Activated CD8-positive, alpha-beta memory T cell treated with anti-CD3 and anti-CD28 coated beads, Interleukin-2, amount 50 U/mL, for 1 hour (primary cell): ENCODE results near the gene UMAD1.

ENCODE experiments used
- DNase-seq: peaks from one replicate; pipeline ENCODE4 v3.0.0-alpha.2; 2020; ENCODE audit errors: extremely low read depth

The UMAD1 gene

DNA sequence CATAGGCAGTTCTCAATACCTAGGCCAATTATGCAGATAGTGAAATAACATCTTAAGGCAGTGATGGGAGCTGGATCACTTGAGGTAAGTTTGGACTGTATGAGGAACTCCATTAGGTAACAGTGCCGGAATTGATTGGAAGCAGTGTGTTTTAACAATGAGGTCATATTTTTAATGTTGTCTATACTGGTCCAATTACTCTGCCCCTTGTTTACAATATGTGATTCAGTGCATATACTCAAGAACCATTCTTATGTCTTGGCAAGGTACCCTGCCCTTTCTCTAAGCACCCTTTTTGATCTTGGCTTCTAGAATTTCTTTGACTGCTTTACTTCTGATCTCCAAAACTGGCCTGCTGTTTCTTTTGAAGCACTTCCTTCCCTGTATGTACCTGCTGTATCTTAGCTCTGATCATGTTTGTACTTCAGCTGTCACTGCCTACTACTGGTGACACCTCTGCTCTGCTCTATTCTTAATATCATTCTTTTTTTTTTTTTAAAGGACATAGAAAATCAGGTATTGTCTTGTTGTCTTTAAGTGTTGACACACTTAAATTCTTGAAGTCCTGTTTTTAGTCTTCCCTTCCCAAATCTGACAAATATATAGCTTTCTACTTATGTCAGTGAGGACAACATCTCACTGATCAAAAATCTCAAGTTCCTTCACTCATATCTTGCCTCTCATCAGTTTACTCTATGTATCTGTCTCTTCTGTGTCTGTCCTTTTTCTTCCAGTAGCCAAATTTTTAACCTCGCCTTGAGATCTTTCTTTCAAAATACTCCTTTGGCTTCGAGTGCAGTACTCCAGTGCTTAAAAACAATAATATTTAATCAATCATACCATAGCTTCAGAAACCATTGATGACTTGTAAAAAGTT is 124.2 kb downstream of the UMAD1 start:
- DNase-seq, result no peak

DNA sequence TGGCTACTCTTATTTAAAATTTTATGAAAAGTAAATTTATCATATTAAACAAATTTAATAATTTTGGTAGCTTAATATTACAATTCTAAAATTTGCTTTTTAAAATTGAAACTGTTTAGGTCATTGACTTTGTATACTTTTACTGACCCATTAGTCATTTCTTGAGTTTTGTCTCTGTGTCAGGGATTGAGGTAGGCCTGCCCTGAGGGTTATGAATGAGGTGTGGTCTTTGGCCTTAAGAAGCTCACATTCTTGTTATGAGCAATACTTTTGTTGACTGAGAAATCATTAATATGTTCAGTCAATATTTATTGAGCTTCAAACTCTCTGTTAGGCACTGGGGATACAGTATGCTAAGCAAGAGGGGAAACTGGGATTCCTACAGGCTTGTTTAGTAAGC is 124.9 kb downstream of the UMAD1 start:
- DNase-seq, result no peak

DNA sequence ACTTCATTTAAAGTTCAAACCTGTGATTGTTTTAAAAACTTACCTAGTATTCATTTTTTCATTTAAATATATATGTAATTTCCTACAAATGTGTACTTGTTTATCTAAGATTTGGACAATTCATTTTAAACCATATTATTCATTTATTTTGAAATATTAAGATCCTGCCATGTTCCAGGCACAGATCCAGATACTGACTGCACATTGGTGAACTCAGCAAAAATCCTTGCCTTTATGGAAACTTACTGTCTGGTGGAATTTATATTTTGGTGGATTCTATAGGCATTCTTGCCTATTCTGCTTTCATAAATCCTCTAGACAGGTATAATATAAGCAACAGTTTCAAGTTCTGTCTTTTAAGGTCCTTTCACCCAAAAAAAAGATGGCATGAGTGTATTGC is 126.1 kb downstream of the UMAD1 start:
- DNase-seq, result no peak

DNA sequence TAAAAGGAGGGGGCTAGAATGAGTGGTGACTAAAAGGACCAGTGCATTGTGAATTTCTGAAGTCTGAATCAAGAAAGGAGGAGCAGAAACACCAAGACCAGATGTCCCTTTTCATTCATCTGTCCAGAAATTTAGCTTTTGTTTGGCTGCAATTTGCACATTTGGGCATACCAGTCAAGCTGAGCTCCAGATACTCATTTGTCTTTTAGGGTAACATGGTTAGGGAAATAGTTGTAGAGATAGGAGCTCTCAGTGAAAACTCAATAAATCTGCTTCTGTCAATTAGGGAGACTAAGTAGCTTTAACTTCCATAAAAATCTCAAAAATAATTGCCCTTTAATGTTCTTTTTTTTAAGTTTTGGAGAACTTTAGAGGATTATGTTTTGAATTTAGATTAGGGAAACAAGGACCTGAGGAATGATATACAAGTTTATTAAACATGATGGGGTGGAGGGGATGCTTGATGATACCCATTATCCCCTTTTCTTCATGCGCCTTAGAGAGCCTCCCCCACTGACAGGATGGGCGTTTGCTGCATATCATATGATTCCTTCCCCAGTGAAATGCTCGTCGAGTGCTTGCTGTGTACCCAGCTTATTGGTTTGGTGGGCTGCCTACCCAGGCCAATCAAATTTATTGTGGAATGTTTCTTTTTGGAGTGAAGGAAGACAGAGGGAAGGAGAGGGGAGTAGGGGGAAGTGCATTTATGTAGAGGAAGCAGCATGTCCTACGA is 128.6 kb downstream of the UMAD1 start:
- no peak for DNase-seq

DNA sequence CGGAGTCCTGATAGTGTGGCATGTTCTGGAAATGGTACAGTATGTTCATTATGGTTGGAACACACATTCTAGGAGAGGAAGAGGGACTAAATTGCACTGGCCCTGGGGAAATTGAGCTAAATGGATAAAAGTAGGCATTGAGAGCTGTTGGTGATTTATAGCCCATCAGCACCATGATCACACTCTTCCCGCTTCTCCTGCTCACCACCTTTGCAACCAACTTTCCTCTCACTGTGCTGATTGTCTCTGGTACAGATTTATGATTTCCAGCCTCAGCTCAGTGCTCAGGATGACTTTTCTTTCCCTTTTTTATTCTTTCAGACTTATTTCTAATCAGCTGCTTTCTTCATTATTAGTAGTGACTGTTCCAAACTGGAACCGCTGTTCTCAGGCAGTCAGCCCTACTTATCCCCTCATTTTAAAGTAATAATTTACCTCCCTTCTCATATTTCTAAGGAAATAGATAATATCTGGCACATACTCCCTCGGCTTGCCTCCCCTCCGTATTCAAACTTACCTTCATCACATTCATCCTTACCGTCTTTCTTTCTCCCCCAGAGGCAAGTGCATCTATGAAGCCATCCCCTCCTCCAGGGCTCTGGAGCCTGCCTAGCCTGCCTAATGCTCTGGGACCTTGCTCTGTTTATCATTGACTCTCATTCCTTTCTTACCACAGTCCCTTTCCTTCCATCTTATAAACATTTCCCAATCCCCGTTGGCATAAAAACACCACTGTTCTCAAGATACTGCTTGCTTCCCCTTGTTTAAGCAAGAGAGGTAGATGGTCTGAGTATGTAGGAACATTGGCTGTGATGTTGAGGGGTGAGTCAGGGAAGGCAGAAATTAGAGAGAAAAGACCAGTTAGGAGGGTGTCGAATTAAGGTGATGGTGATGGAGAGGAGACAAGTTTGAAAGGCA is 129.4 kb downstream of the UMAD1 start:
- no peak for DNase-seq

DNA sequence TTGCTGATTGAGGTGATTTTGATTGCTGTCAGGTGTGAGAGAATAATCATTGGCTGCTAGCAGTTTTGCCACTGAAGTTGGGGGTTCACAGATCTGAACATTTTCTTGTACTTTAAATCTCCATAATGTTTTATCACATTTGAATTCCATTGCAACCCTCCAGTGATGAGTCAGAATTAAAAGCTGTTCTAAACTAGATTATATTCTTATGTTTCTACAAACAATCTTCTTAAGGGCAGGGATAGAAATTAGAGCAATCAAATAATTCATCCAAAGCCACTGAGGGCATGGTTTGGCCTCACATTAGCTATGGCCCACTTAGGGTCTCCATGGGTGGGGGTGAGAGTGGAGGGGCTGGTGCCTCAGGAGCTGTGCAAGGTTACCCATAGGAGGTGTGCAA is 130.9 kb downstream of the UMAD1 start:
- DNase-seq, result no peak

DNA sequence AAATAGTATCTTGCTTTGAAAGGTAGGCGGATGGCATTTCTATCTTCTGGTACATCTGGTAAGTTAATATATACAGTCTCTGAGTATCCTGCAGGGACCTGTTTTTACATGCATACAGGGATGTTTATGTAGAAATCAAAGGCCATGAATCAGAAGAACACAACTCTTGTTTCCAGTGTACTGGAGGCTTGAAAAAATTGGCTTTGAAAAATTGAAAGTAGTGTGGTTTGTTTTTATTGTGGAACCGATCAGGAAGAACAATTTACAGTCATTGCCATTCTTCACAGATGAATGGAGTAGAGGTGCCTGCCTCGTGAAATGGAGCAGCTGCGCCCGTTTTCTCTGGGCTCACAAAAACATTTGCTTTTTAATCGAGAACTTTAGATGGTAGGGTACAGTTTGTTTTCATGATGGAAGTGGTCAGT is 131.9 kb downstream of the UMAD1 start:
- no peak for DNase-seq

DNA sequence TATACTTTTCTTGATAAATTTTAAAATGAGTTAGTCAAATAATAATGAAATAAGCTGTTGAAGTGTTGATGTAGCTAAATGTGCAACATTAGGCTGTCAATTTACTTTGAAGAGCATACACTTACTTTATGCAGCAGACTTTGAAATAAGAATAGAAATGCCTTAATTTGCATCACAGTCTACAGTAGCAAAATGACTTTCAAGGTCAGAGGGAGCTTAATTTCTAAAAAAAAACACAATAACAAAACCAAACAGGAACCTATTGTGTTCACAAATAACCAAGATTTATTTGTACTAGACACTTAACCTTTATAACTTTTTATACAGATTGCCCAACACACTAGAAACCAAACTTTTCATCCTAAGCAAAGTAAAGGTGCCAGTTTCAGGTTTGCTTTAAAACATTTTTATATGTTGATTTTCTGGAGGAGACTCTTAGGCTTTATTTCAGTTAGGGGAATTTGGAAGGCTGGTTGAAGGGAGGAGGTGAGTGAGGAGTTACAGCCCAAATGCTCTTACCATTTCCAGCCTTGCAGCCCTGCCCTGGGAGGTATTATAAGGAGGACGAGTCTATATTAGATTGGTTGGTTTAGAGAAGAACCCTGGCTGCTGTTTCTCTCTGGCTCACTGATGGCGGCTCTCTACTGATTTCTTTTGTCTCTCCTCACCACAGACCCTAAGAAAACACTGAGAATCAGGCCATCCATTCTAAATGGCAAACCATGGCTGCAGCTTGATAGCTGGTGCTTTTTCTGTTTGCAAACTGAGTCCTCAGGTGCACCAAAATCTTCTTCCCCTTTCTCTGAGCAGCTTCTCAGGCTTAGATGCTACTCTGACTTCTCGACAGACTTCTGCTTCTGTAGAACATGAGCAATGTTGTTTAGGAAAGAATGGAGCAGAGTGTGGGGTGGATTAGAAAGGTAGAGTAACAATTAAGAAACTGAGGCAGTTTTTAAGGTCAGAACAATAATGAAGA is 133.1 kb downstream of the UMAD1 start:
- no peak for DNase-seq

DNA sequence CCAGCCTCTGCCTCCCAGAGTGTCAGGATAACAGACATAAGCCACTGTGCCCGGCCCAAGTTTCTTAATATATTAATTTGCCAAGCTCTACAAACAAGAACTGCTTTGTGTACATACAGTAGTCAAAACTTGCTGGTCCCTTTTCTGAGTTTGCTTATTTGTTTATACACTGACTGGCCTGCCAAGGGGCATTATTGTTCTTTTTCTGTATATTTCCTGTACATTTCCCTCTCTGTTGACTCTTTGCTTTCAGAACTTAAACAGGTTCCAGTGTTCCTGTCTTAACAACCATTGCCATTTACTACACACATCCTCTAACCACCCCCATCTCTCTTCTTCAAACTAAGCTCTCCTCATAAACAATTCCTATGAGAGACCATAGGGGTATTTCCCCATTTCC is 139.3 kb downstream of the UMAD1 start:
- DNase-seq, result no peak

DNA sequence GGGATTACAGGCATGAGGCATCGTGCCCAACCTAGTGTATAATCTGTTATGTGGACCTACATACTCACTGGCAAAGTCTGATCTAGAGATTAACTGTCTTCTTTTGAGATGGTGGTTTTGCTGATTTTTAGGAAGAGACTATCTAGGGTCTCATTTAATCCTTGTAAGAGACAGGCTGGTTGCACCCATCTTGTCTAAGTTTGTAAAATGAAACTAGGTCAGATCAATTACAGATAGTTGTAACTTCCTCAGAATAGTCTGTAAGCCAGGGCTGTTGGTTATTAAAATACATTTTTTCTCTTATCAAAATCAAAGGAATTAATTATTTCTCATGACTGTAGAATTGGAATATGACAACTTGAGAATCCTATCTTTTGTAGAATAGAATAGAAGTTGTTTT is 142.4 kb downstream of the UMAD1 start:
- no peak for DNase-seq

DNA sequence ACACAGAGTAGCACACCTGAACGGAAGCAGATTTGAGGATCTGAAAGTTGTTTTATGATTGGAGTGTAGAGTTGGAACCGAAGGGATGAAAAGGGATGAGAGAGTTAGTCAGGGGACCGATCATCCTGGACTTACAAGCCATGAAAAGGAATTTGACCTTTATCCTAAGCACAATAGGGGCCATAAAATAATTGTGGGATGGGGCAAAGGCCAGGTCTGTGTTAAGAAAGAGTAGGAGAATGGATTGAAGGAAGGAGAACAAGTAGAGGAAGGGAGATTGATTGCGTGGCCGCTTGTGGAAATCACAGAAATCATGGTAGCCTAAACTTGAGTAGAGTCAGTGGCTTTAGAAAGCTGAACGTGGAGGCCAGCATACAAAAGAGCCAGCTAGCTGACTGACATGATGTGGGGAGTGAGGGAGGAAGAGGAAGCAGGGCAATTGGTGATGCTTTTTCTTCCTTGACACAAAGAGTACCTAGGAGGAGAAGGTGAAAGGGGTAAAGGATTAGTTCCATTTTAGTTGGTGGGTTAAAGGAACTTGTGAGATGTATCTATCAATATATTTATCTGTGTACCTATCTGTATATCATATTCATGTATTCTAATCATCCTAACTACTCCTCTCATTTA is 144.9 kb downstream of the UMAD1 start:
- DNase-seq, result no peak

DNA sequence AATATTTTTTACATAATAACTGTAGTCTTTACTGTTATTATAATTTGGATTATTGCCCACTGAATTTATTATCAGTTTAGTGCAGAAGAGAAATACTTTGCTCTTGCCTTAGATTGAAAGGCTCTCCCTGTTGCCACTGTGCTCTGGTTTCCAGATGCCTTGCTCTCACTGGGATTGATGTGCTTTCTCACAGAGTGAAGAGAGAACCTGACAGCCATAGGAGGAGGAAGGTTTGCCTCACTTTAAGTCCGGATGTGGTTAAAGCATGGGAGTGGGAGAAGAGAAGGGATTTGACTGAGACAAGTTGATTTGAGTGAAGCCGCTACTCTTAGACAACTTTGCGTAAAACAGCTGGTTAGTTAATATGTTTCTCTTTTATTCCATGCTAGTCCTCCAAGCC is 146.0 kb downstream of the UMAD1 start:
- DNase-seq, result no peak

DNA sequence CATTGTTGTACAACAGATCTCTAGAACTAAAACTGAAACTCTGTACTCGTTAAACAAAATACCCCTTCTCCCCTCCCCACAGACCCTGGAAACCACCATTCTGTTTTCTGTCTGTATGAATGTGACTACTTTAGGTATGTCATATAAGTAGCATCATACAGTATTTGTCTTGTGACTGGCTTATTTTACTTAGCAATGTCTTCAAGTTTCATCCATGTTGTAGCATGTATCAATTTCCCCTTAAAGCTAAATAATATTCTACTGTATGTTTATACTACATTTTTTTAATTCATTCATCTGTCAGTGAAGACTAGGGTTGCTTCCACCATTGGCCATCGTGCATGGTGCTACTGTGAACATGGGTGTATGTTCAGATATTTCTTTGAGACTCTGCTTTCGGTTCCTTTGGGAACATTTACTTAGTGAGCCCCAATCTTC is 149.0 kb downstream of the UMAD1 start:
- no peak for DNase-seq

DNA sequence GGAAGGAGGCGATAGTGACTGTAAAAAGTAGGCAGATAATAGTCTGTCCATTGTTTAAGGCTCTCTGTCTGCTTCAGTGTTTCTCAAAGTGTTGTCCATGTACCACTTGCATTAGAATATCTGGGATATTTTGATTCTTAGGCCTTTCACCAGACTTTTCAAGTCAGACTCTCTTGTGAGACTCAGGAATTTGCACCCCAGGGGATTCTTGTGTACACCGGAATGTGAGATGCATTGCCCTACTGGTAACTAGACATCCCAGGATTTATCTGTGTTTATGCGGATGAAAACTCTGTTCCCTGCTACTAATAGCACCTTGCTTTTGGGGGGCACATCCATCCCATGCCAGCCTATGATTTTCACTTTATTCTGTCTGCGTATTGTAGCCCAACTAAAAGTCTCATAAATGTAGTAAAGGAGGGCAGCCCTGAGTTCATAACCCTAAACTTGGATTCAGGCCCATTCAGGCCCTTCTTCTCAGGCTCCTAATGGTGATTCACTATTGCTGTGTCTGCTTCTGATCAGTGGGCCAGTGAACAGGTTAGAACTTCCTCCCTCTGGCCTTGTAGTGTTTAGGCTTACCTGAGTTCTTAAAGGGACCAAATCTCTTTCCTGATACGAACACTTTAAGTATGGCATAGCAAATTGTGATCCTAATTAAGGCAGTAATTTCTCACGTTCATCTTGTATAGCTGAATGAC is 149.6 kb downstream of the UMAD1 start:
- DNase-seq, result no peak

DNA sequence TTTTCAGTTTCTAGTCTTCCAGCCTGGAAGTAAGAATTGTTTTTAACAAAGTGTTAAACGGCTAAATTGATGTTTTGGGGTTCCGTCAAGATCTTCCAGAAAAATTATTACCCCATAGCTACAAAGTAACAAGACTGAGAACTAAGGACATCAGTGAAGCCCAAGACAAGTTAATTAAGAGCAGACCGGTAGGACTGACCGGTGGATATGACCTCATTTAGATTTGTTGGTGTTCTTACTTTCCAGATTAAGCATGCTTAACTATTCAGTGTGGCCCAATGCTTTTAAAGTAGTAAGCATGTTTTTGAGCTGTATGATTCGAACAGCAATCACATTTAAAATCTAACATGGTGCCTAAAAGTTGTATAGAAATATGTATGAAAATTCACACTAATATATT is 151.0 kb downstream of the UMAD1 start:
- DNase-seq, result no peak

DNA sequence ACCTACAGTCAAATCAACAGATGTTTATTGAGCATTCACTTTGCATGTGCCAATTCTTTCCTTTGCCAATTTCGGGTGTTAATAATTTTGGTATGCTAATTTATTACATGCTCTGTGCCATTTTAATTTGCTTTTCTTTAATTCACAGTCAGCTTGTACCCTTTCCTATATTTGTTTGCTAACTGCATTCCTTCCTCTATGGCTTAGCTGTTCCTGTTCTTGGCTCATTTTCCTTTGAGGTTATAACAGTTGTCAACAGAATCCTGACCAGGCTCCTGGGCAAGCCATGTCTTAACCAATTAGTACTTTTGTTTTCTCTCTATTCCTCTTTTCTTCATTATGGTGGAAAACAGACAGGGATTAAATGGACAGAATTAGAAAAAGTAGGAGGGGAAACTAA is 151.5 kb downstream of the UMAD1 start:
- DNase-seq, result no peak

DNA sequence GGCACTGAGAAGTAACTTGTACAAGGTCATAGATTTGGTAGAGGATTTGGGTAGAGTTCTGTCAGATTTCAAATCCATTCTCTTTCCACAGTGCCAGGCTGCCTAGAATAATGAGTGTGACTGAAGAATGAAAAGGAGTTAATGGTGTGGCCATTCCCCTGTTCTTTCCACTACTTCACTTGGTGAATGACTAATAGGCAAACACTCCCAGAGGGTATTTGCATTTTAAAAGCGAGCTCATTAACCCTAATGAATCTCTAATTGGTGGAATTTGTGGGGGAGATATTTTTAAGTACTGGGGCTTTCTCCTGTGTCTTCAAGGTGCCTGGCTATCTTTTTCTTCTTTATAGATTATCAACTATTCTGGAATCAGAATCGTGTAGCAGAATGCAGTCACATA is 152.7 kb downstream of the UMAD1 start:
- DNase-seq, result no peak

DNA sequence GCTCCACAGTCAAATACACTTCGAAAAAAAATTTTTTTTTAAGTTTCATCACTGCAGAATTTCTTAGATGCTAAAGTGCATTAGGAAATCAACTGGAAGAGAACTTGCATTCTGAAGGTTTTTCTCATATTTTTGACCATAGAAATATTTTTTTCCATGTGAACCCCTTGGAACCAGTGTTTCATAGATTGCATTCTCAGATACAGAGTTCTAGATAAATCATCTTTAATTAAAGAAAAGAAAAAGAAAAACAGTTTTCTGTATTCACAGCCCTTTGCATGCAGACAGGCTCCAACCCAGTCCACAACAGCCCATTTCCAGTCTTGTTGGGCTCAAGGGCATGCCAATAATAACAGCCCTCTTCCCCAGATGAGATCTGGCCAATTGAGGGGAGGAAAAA is 153.4 kb downstream of the UMAD1 start:
- DNase-seq, result no peak

DNA sequence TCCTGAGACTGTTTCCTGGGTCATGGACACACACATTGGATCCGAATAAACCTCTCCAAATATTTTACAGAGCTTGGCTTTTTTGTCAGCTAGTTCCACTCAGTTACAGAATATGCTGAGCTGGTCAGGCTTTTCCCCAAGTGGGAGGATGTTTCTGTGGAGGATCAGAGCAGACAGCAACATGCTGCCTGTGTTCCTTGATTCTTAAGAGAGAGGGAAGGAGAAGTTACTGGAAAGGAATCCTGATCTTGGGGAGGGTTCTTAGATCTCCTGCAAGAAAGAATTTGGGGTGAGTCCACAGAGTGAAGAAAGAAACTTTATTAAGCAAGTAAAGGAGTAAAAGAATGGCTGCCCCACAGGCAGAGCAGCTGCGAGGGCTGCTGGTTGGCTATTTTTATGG is 154.7 kb downstream of the UMAD1 start:
- no peak for DNase-seq

DNA sequence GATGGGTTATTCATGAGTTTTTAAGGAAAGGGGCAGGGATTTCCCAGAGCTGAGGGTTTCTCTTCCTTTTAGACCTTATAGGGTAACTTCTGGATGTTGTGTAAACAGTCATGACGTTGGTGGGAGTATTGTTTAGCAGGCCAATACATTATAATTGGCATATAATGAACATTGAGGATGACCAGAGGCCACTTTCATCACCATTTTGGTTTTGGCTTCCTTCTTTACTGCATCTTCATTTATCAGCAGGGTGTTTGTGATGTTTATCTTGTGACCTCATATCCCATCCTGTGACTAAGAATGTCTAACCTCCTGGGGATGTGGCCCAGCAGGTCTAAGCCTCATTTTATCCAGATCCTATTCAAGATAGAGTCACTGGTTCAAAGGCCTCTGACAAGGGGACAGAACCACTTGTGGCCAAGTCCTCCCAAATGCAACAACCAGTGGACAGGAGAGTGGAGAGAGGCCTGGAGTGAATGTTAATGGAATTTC is 155.1 kb downstream of the UMAD1 start:
- DNase-seq, result no peak
